ENCODE data around the gene DHRSX. TPM values are rescaled to one million over a fixed set of nuclear protein-coding genes. Genes with fewer than 3 reads are reported as not detected.

The DHRSX gene
- polyA plus RNA-seq, 3 donors = 12.9 to 33.2 (median 28.3) TPM

DNA sequence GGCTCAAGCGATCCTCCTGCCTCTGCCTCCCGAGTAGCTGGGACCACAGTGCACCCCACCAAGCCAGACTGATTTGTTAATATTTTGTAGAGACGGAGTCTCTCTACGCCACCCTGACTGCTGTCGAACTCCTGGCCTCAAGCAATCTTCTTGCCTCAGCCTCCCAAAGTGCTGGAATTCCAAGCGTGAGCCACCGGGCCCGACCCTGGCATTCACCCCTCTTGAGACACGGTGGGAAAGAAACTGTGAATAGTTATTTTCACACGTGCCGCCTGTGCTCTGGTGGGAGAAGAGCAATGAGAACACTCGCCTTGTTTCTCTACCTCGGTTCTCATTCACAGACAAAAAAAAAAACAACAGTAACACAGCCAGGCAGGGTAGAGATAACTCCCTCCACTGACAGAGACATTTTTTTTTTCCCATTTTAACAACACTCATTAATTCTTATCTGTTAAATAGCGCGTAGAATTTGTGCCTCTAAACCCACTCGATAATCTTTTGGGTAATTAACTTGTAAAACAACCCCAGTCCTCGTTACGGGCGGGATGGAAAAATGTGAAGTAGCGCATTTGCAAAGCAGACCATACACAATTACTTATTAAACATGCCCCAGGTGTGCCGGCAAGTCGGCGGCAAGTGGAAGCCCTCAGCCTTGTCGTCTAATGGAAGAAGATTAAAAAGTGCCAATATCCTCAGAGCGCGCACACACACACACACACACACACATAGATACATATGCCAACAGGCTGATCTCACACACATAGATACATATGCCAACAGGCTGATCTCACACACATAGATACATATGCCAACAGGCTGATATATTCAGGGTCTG lies 103.3 kb downstream of the DHRSX start:
- H4K20me1 ChIP-seq (ENCODE audit: insufficient read depth, low read length) = peaks cover 11% of the 10 kb centered on the region
- Mint-ChIP-seq H3K27me3 (ENCODE audit: low read depth in 3 of 3) (peaks cover 1 to 2% (median 1%) of the 10 kb centered on the region in 3 donors), H3K27ac (no peak overlapping the region)

DNA sequence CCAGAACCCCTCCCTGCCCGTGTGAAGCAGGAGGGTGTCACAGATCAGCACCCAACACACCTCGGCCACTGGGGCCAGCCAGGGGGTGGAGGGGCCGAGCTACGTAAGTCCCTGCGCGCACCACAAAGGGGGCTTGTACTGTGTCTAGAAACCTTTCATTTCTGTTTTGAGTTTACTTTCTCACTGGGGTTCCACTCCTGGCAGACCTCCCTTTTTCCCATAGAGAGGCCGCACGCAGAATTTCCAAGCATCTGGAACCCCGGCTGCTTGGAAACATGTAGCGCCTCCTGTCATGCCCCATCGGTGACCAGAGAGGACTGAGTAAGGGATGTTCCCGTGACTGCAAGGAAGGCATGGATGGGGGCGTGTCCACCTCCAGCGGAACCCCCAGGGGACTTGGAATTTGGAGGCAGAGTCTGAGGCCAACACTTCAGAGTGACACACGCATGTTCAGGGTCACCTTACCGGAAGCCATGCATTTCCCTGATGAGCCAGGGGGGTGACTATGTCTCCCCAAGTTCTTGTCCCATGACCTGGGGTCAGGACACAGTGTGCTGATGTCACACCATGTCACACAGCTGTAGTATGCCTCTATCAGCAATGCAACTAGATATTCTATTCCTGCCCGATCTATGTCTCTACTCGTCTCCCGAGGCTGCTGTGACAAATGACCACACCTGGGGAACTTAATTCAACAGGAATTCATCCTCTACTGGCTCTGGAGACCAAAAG lies 105.3 kb downstream of the DHRSX start:
- H3K4me1 ChIP-seq (ENCODE audit: control insufficient read depth in 1 of 2, insufficient read depth in 2 of 2, low read length in 2 of 2) = no peaks in the 10 kb centered on the region
- H3K36me3 ChIP-seq (replicated peaks in 1 of 2; ENCODE audit: control insufficient read depth in 1 of 2, insufficient read depth in 2 of 2, low read length in 2 of 2) = peaks cover 9 to 24% of the 10 kb centered on the region in 2 donors
- no peaks in the 10 kb centered on the region for H3K27me3 ChIP-seq (ENCODE audit: control insufficient read depth in 2 of 2, insufficient read depth in 2 of 2, low read length in 2 of 2)
- Mint-ChIP-seq H3K4me3 (no peak overlapping the region), H3K9me3 (peaks cover 7 to 13% (median 11%) of the 10 kb centered on the region in 7 donors), H3K4me1 (no peaks in the 10 kb centered on the region), H3K36me3 (peaks cover 20 to 23% of the 10 kb centered on the region in 2 donors), H3K27me3 (ENCODE audit: low read depth in 3 of 3) (peaks cover 0 to 2% (median 1%) of the 10 kb centered on the region in 3 donors), H3K27ac (peak overlapping the region in 2 of 7 donors; percentile 13 to 51)
- intact Hi-C loops (cut with micrococcal nuclease) = no loop called here
- peaks cover 11% of the 10 kb centered on the region for H4K20me1 ChIP-seq (ENCODE audit: insufficient read depth, low read length)
- TF ChIP-seq, protein P1, sequence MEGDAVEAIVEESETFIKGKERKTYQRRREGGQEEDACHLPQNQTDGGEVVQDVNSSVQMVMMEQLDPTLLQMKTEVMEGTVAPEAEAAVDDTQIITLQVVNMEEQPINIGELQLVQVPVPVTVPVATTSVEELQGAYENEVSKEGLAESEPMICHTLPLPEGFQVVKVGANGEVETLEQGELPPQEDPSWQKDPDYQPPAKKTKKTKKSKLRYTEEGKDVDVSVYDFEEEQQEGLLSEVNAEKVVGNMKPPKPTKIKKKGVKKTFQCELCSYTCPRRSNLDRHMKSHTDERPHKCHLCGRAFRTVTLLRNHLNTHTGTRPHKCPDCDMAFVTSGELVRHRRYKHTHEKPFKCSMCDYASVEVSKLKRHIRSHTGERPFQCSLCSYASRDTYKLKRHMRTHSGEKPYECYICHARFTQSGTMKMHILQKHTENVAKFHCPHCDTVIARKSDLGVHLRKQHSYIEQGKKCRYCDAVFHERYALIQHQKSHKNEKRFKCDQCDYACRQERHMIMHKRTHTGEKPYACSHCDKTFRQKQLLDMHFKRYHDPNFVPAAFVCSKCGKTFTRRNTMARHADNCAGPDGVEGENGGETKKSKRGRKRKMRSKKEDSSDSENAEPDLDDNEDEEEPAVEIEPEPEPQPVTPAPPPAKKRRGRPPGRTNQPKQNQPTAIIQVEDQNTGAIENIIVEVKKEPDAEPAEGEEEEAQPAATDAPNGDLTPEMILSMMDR (IDR thresholded peaks at IDR 0.05) = no peak
- peaks cover 5 to 14% of the 10 kb centered on the region in 2 donors for H3K9me3 ChIP-seq (replicated peaks in 1 of 2; ENCODE audit: control insufficient read depth in 1 of 2, insufficient read depth in 1 of 2, low read length in 2 of 2)
- no peaks in the 10 kb centered on the region for H3K79me2 ChIP-seq (ENCODE audit: insufficient read depth, low read length)
- no peak overlapping the region for H3K4me3 ChIP-seq (replicated peaks in 1 of 3; ENCODE audit: low read depth in 2 of 3, low read length in 3 of 3)
- no peak overlapping the region for H2AFZ ChIP-seq (ENCODE audit: insufficient read depth, low read depth, low read length, poor library complexity, severe bottlenecking)
- H3K9ac ChIP-seq (ENCODE audit: insufficient read depth, low read length, poor library complexity, severe bottlenecking) = no peak overlapping the region
- DNase-seq = no peak
- 92% methylated on average over 16 of the region's 19 CpGs for WGBS (ENCODE audit: insufficient coverage)
- no peak overlapping the region for H3K27ac ChIP-seq (ENCODE audit: low read depth in 1 of 2, low read length in 2 of 2)
- no peak overlapping the region for H3K4me2 ChIP-seq (replicated peaks; ENCODE audit: extremely low read depth, low read length, poor library complexity, severe bottlenecking)

More for the DNA sequence above, 103.3 kb downstream of the DHRSX start:
- Mint-ChIP-seq H3K4me3 (no peak overlapping the region), H3K9me3 (peaks cover 0 to 2% (median 0%) of the 10 kb centered on the region in 7 donors), H3K4me1 (no peaks in the 10 kb centered on the region), H3K36me3 (peaks cover 13 to 14% of the 10 kb centered on the region in 2 donors)
- H3K27me3 ChIP-seq (ENCODE audit: control insufficient read depth in 2 of 2, insufficient read depth in 2 of 2, low read length in 2 of 2) = no peaks in the 10 kb centered on the region
- no peak overlapping the region for H3K27ac ChIP-seq (ENCODE audit: low read depth in 1 of 2, low read length in 2 of 2)
- no peak overlapping the region for H3K4me2 ChIP-seq (replicated peaks; ENCODE audit: extremely low read depth, low read length, poor library complexity, severe bottlenecking)
- no peaks in the 10 kb centered on the region for H3K4me1 ChIP-seq (ENCODE audit: control insufficient read depth in 1 of 2, insufficient read depth in 2 of 2, low read length in 2 of 2)
- H3K79me2 ChIP-seq (ENCODE audit: insufficient read depth, low read length) = no peaks in the 10 kb centered on the region
- DNase-seq = no peak
- TF ChIP-seq, protein P1 (IDR thresholded peaks at IDR 0.05) = no peak
- intact Hi-C loops (cut with micrococcal nuclease) = no loop called here
- H3K9ac ChIP-seq (ENCODE audit: insufficient read depth, low read length, poor library complexity, severe bottlenecking) = no peak overlapping the region
- no peak overlapping the region for H2AFZ ChIP-seq (ENCODE audit: insufficient read depth, low read depth, low read length, poor library complexity, severe bottlenecking)
- WGBS (ENCODE audit: insufficient coverage) = 99% methylated on average over 11 of the region's 26 CpGs
- H3K9me3 ChIP-seq (replicated peaks in 1 of 2; ENCODE audit: control insufficient read depth in 1 of 2, insufficient read depth in 1 of 2, low read length in 2 of 2) = no peaks in the 10 kb centered on the region
- H3K36me3 ChIP-seq (replicated peaks in 1 of 2; ENCODE audit: control insufficient read depth in 1 of 2, insufficient read depth in 2 of 2, low read length in 2 of 2) = peaks cover 0 to 13% of the 10 kb centered on the region in 2 donors
- H3K4me3 ChIP-seq (replicated peaks in 1 of 3; ENCODE audit: low read depth in 2 of 3, low read length in 3 of 3) = no peak overlapping the region

Measured in CD14-positive monocyte (primary cell).